GM21423 (cell line): Measurements from ENCODE around the gene RNLS.

ENCODE experiments used
- ATAC-seq: cut with Tn5 transposase; IDR thresholded peaks from one replicate; pipeline ENCODE4 v1.9.1; 2021; ENCODE audit warnings: mild to moderate bottlenecking, moderate library complexity; ENCODE audit not compliant: unreplicated experiment

Gene RNLS

DNA sequence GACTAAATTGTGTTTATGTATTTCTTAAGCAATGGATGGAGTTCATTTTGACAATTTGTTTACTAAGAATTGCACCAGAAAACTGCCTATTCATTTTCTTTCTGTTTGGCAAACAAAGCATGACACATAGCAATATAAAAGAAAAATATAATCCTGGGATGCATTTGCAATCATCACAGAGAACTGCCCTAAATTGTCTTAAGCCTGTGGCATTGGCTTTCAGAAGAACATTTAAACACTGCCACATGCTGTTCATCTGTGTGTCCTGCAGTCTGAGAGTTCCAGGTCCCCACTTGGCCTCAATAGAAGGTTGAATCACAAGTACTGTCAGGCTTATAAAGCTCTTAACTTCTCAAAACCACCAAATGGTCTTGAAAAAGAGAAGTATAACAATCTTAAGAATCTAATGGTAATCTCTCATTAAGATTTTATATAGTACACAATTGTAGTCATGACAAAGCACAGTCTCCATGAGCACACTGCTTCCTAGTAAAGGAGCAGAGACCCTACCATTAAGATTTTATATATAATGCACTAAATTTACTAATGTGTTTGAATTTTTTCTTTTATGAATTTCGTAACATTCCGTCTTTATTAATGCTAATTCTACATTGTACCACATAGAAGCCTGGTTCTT lies 29.9 kb downstream of the RNLS start:
- ATAC-seq: no peak

DNA sequence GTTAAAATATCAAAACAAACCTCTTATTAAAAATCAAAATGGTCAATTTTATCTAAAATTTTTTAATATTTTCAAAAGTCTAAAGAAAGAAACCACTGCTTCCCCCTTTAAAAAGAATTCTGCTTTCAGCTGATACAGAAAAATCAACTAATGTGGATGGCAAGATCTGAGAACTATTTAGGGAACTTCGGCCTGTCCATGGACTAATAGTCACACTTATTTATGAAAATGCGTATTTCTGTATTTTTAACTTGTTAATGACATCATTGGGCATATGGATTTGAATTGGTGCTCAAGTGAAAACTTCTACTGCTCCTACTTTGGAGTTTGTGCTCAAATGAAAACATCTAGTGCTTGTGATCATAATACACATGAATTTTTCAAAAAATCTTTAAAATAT lies 31.9 kb downstream of the RNLS start:
- ATAC-seq: no peak

DNA sequence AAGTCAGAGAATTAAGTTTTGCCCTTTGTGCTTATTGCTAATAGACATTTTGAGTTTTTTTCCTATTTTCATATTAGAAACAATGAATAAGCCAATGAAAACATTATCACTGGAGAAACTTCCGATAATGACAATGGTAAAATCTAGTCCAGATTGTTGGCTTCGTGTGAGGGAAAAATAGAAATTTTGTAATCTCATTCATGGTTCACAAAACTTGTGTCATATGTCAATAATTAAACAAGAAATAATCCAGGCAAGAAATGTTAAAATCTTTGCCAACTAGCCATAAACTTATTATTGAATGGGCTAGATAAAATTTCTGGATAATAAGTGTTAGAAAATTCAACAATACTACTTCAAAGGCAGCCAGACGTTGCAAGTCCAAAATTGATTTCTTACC lies 36.6 kb downstream of the RNLS start:
- no peak for ATAC-seq

DNA sequence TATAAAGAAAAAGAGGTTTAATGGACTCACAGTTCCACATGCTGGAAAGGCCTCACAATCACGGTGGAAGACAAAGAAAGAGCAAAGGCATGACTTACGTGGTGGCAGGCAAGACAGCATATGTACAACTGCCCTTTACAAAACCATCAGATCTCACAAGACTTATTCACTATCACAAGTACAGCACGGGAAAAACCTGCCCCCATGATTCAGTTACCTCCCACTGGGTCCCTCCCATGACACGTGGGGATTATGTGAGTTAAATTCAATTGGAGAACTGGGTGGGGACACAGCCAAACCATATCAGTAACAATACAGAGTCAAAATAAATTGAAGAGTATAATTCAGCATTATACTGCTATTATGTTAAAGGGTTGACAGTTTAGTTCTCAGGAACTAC lies 37.8 kb downstream of the RNLS start:
- ATAC-seq: no peak

DNA sequence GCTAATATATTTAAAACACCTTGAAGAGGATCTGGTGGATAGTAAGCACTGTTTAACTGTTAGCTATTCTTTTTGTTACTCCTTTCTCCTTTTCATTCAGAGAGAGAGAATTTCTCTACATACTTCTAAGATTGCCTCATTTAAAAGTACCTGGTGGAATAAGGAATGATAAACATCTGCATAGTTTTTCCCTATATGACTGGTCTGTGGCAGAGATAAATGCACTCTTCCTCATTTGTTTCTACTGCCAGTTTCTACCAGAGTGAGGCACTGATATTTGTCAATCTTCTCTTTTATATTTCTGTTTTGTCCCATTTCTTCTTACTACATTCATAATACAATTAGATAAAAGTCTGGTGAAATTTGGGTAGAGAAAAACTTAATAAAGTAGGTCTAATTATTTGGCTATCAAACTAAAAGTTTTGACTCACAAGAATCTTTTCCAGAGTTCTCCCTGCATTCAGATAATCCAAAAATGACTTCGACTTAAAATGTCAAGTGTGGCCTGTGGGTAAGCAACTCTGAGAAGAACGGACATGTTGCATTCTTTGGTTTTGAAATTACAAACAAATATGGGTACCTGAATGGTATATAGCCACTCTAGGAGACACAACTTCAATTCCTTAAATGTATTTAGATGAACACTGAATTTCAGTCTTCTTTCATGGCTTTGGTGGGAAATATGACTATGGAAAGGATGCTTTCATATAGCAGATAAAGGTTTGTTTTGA lies 38.8 kb downstream of the RNLS start:
- ATAC-seq: no peak

DNA sequence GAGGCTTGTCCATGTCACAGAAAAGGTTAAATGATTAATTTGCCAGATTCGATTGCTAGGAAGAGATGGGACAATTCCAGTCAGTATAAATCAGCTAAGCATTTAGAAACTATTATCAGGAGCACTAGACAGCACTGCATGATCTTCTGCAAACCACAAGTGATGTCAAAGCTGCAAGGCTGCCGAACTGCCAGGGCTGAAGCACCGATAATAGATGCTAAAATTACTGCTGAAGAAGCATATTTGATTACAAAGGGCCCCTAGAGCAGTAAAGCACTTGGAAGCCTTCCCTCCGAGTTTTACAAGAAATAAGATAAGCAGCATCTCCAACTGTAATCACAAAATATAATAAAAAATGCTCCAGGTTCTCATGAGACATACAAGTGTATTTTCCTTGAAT lies 40.6 kb downstream of the RNLS start:
- no peak for ATAC-seq

DNA sequence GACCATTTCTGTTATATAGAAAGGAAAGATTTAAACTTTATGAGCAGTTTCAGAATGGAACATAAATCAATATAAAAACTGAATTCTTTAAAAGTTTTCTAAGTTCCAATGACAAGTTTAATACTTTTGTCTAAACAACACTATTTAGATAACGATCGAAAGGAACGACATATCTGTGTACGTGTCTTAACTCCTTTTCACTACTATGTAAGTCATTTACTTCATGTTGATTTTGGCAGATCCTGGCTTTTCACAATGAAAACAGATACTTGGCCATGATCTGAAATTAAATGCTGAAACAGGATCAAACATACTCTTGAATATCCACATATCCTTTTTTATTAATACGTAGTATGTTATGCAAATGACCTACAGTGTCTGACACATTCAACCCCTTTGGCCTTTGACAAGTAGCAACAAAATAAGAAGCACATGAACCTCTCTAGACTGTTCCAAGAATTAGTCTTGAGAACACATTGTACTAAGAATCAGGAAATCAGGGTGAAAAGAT lies 41.9 kb downstream of the RNLS start:
- no peak for ATAC-seq

DNA sequence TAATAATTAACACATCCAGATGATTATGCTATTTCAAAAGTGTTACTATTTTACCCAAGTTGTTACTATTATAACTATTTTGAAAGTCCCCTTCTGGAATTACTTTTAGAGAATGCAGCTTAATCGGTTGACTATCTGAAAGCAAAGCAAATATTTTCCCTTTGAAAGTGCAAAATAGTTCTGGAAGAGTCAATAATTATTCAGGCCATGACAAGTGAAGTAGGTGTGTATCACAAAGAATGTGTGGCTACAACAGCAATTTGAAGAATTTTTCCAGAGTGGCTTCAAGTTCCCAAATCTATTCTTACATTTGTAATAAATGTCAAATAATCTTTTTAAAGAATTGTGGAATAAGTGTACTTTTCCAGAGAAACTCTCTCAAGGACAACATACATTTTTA lies 42.8 kb downstream of the RNLS start:
- ATAC-seq: no peak

DNA sequence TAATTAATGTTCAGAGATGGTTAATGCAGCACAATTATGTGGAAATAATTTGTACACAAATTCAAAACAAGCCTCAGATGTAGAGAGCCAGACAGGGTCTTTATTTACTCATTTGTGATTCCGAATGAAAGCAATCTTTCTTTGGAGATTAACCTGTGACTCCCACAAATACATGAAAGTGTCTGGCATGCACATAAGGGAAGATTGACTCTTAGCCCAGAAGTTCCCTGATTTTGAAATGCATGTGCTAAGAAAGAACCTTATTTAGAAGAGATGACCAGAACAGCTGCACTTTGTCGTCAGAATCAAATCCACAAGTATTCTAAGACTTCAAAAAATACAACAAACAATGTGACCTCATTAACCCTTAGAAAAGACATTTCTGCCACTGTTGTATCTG lies 45.1 kb downstream of the RNLS start:
- no peak for ATAC-seq

DNA sequence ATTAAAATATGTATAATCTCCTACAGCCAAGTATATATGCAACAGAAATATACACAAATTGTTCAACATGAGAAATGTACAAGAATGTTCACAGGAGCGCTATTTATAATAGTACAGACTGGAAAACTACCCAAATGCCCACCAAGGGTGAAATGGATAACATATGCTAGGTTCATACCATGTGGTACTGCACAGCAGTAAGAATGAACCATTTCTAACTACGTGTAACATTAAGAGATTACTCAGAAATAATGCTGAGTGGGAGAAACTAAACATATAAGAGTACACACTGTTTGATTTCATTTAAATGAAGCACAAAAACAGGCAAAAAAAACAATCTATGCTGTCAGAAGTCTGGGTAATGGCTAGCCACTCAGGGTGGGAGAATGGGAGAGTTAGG lies 45.8 kb downstream of the RNLS start:
- no peak for ATAC-seq

DNA sequence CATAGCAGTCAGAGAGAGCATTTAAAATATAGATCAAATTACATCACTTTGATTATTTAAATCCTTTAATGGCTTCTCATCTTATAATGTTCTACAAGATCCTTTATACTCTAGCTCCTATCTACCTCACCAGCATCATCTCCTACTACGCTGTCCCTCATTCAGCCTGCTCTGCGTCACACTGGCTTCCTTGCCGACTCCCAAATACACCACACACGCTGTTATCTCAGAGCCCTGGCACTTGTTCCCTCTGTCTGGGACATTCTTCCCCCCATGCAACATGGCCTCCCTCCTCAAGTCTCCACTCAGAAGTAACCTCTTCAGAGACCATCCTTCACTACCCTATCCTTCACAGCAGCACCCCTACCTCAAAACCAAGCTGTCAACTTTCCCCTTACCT lies 46.7 kb downstream of the RNLS start:
- ATAC-seq: no peak

DNA sequence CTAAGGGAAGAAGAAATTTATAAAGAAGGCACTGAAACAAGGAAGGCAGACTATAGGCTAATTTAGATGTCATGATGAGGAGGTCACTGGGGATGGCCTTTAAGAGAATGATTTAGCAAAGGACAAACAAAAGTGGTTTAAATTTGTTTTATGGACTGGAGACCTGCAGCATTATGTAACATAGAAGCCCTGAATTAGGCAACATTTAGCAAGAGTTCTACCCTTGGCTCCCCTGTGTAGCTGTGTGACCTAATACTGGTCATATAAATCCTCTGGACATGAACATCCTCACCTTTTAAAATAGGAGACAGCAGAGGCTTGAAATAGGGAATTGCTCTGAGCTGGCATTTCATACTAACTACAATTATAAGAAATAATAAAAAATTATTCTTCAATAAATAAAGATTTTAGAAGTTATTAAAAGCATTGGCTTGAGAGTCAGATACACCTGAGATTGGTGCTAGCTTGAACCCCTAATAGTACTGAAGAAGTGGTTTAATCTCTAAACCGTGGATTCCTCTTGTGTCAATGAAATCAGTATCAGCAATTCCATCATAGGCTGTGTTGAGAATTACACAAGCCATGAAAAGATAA lies 48.9 kb downstream of the RNLS start:
- no peak for ATAC-seq

DNA sequence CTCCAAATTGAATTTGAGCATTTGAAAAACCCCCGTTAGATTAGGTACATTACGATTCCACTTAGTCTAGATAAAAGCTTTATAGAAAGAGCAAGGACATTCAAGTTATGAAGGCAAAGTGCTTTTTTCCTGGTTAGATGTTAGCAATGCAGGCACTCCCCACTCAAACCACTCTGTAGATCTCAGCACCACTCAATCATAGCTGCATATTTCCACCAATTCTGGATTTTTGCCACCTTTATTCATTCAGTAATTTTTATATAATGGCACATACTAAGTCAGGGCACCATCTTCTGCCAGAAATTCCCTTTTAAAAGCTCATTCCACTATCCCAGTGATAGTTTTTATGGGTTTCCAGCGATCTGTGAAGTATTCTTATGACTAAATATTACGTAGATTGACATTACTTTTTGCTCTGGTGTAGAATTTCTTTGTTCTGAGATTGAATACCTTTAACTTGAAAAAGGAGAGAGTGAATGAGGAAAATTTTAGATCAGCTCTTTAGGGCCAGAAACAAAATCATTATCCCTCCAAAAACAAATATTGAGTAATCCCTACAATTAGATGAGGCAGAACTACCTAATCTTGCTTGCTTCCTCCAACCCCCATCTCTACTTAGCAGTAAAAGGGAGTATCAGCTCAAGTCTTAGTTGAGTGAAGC lies 51.6 kb downstream of the RNLS start:
- ATAC-seq: no peak

DNA sequence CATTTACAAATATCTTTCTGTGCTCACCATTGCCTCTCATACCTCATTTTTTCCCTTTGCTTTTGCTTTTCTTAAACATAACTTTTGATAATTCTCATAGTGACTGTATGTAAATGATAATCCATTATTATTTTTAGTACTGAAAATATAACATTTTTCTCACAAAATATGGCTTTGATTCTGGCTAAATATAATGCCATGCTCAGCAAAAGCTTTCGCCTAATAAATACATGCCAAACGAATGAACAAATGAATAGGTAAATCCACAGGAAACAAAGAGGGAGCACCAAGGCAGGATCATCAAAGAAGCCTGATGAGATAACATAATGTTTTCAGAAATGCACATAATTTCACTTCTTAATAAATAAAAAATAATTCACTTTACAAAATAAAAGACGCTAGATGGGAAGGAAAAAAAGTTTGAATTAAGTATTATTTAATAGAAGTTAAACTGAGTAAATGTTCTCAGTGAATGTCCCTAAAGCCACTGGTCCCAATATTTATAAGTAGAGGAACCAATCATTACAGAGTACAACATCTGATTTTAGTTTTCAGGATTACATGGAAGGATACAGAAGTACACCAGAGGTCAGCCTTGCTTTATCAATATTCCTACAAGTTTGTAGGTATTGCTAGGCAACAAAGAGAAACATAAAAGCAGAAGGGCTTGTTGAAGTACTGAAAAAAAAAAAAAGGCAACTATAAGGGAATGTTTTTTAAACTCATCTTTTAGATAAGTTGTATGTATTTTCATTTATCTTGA lies 52.3 kb downstream of the RNLS start:
- no peak for ATAC-seq

DNA sequence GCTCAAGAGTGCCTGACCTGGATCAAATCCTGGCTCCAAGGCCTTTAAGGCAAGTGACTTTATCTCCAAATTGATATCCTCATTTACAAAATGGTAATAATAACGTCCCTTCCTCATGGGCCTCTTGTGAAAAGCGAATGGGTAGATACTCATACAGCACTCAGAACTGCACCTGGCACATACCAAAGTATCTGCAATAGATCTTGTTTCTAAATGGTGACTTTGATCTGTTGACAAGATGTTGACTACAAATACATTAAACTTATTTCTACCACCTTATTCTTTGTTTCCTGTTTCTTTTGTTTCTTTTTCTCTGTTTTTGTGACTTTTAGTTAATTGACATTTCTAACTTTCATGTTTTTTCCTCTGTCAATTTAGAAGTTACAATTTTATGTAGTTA lies 53.0 kb downstream of the RNLS start:
- ATAC-seq: no peak

DNA sequence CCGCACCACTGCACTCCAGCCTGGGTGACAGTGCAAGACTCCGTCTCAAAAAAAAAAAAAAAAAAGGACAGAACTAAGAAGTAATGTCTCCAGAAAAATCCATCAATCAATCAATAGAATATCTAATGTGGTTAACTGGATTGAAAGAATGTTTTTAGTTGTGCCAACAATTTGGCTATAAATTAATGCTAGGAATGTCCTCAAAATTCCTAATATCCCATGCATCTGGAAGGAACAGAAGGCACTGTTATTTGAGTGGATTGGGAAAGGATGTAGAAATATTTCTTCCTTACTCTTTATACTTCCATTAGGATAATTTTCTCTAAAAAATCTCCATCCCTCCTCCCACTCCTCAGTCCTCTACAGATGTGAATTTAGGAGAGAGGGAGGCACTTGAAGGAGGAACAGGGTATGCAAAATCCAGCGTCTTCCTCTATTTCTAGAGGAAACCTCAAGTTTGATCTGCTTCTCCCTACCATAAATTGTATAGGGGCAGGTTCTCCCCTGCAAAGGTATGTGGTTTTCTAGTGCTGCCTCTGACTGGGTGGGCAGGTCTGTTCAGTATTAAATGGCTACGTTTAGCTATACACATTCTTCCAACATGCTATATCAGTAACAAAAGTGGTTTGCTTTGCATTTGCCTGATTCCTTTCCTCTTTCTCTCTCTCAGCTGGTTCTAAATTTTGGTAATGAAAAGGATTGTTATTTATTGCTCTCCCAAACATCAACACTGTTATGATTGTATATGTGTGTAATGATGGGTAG lies 54.1 kb downstream of the RNLS start:
- no peak for ATAC-seq

DNA sequence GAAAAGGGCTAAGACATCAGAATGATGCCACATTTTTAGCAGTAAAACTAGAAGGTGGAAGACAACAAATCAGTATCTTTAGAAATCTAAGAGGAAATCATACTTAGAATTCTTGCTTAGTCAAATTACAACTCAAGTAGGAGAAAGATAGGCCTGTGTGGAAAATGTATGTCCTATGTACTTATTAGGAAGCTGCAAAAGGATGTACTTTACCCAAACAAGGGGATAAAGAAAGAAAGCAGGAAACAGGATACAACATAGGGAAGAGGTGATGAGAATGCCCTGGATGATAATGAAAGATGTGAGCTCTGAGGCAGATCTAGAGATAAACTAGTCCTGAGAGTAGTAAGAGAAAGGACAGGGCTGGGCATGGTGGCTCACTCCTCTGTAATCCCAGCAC lies 54.9 kb downstream of the RNLS start:
- ATAC-seq: no peak

DNA sequence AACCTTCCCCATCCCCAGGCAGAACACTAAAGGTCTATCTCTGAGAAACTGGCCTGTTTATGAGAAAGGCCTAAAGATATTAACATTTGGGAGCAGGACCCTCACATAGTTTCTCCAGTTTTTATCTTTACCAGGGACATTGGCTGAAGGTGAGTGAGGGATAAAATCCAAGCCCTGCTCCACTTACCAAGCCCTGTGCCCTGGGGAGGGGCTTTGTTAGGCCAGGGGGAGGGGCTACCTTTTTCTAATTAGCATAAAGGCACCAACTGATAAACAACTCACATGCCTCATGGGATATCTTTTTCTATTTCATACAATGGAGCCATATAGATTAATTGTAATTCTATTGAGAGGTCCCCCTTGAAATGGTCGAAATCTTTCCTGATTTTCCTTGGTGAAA lies 55.9 kb downstream of the RNLS start:
- no peak for ATAC-seq

DNA sequence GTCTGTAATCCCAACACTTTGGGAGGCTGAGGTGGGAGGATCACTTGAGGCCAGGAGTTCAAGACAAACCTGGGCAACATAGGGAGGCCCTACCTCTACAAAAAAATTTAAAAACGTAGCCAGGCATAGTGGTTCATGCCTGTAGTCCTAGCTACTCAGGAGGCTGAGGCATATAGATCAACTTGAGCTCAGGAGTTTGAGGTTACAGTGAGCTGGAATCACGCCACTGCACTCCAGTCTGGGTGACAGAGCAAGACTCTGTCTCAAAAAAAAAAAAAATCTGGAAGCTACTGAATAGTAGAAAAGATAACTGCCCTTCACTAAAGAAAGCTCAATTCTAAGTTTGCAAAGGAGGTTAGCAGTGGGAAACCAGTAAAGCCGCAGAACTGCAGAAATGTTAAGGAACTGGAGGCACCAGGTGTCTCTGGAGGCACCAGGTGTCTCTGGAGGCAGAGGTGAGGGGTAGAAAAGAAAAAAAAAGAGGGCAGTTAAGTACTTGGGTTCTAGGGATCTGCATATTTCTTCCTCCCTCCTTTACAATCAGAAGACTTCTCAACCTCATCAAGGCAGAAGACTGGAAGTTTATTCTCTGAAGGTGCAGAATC lies 56.5 kb downstream of the RNLS start:
- ATAC-seq: no peak
